ENCODE data around the gene LRRK2. TPM values are rescaled to one million over a fixed set of nuclear protein-coding genes. Genes with fewer than 3 reads are reported as not detected.

LRRK2 gene
- total and polyA plus RNA-seq, 2 of the 13 experiments (the other 11 are each of a cell fraction or from before 2014, with no cell fraction given): not detected

GRCh38 chr12:40300490-40300889, 75.7 kb downstream of the LRRK2 start:
- Histone ChIP-seq H3K27ac (ENCODE audit: extremely low read length, insufficient read depth, low read length) (no peak overlapping the region), H3K27me3 (ENCODE audit: control insufficient read depth in 1 of 2, insufficient read depth in 2 of 2, low read length in 2 of 2) (no peaks in the 10 kb centered on the region), H3K36me3 (replicated peaks in 1 of 2; ENCODE audit: control insufficient read depth in 1 of 2, insufficient read depth in 2 of 2, low read length in 2 of 2) (no peaks in the 10 kb centered on the region), H3K9ac (ENCODE audit: insufficient read depth, low read depth, low read length) (no peak overlapping the region), H2AFZ (ENCODE audit: low read length) (no peak overlapping the region), H3K9me3 (ENCODE audit: low read length) (no peaks in the 10 kb centered on the region), H3K4me3 (replicated peaks in 1 of 3; ENCODE audit: insufficient read depth in 1 of 3, low read depth in 2 of 3, low read length in 3 of 3) (no peak overlapping the region), H3K4me2 (ENCODE audit: low read depth, low read length) (no peak overlapping the region), H3K79me2 (ENCODE audit: insufficient read depth, low read length) (no peaks in the 10 kb centered on the region), H3K4me1 (ENCODE audit: insufficient read depth, low read length) (no peaks in the 10 kb centered on the region), H4K20me1 (ENCODE audit: insufficient read depth, low read length) (no peaks in the 10 kb centered on the region)
- ChIA-PET CTCF (ENCODE audit: low intra/inter-chr PET ratio, low total read pairs) (no interaction called here), POLR2A (no interaction called here)
- no peak for ATAC-seq
- no peak for DNase-seq (ENCODE audit: low spot score)
- TF ChIP-seq ZNF256 (CRISPR knock-in tag; conservative IDR thresholded peaks at IDR 0.05) (no peak), ZSCAN22 (CRISPR knock-in tag; IDR thresholded peaks at IDR 0.05) (no peak)
- FAIRE-seq: no peak
- intact Hi-C loops (cut with micrococcal nuclease; ENCODE audit: unreplicated experiment) (no loop called here), in situ Hi-C loops (cut with HindIII; ENCODE audit: extremely low pct_ligation_motif_present, low pct_unique_long_range_greater_than_20kb) (no loop called here)
- no TSS peak for BruUV-seq (replicated peaks)
- 7% methylated on average over 3 of the region's 3 CpGs for WGBS (ENCODE audit: low lambda C conversion rate)

GRCh38 chr12:40309001-40309400, 84.2 kb downstream of the LRRK2 start:
- ChIA-PET POLR2A (no interaction called here), CTCF (ENCODE audit: low intra/inter-chr PET ratio, low total read pairs) (no interaction called here)
- BruUV-seq (replicated peaks): no TSS peak
- Histone ChIP-seq H3K79me2 (ENCODE audit: insufficient read depth, low read length) (no peaks in the 10 kb centered on the region), H3K27me3 (ENCODE audit: control insufficient read depth in 1 of 2, insufficient read depth in 2 of 2, low read length in 2 of 2) (no peaks in the 10 kb centered on the region), H3K4me3 (replicated peaks in 1 of 3; ENCODE audit: insufficient read depth in 1 of 3, low read depth in 2 of 3, low read length in 3 of 3) (no peak overlapping the region), H3K4me1 (ENCODE audit: insufficient read depth, low read length) (no peaks in the 10 kb centered on the region), H2AFZ (ENCODE audit: low read length) (no peak overlapping the region), H3K9me3 (ENCODE audit: low read length) (no peaks in the 10 kb centered on the region), H4K20me1 (ENCODE audit: insufficient read depth, low read length) (no peaks in the 10 kb centered on the region), H3K36me3 (replicated peaks in 1 of 2; ENCODE audit: control insufficient read depth in 1 of 2, insufficient read depth in 2 of 2, low read length in 2 of 2) (no peaks in the 10 kb centered on the region), H3K27ac (ENCODE audit: extremely low read length, insufficient read depth, low read length) (no peak overlapping the region), H3K4me2 (ENCODE audit: low read depth, low read length) (no peak overlapping the region), H3K9ac (ENCODE audit: insufficient read depth, low read depth, low read length) (no peak overlapping the region)
- DNase-seq (ENCODE audit: low spot score) (no peak), ATAC-seq (no peak), FAIRE-seq (no peak)
- intact Hi-C loops (cut with micrococcal nuclease; ENCODE audit: unreplicated experiment): no loop called here
- in situ Hi-C loops (cut with HindIII; ENCODE audit: extremely low pct_ligation_motif_present, low pct_unique_long_range_greater_than_20kb): no loop called here
- WGBS (ENCODE audit: low lambda C conversion rate): 42% methylated on average over 6 of the region's 6 CpGs
- TF ChIP-seq PRDM4 (CRISPR knock-in tag; IDR thresholded peaks at IDR 0.05; ENCODE audit: borderline replicate concordance): no peak
- TF ChIP-seq, protein P1, sequence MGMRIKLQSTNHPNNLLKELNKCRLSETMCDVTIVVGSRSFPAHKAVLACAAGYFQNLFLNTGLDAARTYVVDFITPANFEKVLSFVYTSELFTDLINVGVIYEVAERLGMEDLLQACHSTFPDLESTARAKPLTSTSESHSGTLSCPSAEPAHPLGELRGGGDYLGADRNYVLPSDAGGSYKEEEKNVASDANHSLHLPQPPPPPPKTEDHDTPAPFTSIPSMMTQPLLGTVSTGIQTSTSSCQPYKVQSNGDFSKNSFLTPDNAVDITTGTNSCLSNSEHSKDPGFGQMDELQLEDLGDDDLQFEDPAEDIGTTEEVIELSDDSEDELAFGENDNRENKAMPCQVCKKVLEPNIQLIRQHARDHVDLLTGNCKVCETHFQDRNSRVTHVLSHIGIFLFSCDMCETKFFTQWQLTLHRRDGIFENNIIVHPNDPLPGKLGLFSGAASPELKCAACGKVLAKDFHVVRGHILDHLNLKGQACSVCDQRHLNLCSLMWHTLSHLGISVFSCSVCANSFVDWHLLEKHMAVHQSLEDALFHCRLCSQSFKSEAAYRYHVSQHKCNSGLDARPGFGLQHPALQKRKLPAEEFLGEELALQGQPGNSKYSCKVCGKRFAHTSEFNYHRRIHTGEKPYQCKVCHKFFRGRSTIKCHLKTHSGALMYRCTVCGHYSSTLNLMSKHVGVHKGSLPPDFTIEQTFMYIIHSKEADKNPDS (CRISPR knock-in tag; IDR thresholded peaks at IDR 0.05): no peak
- TF ChIP-seq MXD4 (CRISPR knock-in tag; IDR thresholded peaks at IDR 0.05): no peak
- TF ChIP-seq ISL2 (CRISPR knock-in tag; IDR thresholded peaks at IDR 0.05): no peak
- TF ChIP-seq, protein P2, sequence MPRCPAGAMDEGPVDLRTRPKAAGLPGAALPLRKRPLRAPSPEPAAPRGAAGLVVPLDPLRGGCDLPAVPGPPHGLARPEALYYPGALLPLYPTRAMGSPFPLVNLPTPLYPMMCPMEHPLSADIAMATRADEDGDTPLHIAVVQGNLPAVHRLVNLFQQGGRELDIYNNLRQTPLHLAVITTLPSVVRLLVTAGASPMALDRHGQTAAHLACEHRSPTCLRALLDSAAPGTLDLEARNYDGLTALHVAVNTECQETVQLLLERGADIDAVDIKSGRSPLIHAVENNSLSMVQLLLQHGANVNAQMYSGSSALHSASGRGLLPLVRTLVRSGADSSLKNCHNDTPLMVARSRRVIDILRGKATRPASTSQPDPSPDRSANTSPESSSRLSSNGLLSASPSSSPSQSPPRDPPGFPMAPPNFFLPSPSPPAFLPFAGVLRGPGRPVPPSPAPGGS (CRISPR knock-in tag; IDR thresholded peaks at IDR 0.05): no peak
- TF ChIP-seq, protein P3, sequence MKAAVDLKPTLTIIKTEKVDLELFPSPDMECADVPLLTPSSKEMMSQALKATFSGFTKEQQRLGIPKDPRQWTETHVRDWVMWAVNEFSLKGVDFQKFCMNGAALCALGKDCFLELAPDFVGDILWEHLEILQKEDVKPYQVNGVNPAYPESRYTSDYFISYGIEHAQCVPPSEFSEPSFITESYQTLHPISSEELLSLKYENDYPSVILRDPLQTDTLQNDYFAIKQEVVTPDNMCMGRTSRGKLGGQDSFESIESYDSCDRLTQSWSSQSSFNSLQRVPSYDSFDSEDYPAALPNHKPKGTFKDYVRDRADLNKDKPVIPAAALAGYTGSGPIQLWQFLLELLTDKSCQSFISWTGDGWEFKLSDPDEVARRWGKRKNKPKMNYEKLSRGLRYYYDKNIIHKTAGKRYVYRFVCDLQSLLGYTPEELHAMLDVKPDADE (CRISPR knock-in tag; IDR thresholded peaks at IDR 0.05): no peak
- TF ChIP-seq NRL (CRISPR knock-in tag; IDR thresholded peaks at IDR 0.05; ENCODE audit: borderline replicate concordance): no peak
- no peak for TF ChIP-seq BRCA1 (CRISPR knock-in tag; IDR thresholded peaks at IDR 0.05)
- TF ChIP-seq ZNF230 (CRISPR knock-in tag; IDR thresholded peaks at IDR 0.05): no peak
- no peak for TF ChIP-seq ZNF451 (CRISPR knock-in tag; IDR thresholded peaks at IDR 0.05)
